C1 segment of cervical spinal cord (tissue), 14 donors: Measurements from ENCODE around the gene TMED10.
A peak's percentile ranks its signal among the peaks of the same experiment; 100 is the strongest.

Experiments
- DNase-seq, 14 donors: peaks; one replicate each; lab custom pipeline; 2025; lab: John Stamatoyannopoulos, UW

TMED10 gene

DNA sequence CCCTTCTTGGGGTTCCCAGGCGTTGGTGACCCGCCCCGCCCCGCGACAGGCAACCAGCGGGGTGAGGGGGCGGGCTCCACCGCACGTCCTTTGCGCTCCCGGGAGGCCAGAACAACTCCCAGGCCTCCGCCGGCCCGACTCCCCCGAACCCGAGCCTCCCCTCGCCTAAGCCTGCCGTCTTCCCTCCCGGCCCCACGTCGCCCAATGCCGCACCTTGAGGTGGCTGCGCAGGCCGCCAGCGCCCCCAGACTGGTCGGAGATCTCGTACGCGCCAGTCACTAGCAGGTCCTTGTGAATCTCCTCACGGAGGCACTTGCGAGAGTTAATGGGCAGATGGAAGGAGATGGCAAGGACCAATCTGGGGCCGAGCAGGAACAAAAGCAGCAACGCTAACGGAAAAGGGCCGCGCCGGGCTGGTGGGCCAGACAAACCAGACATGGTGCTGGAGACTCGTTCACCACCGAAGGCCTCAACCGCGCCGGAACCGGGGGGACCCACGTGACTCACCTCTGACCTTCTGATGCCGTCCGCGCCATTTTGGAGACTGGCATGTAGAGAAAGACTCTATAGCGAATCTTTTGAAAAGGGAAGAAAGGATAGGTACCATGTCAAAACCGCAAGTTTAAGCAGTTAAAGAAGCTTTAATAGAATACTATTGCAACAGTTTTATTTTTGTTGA, at the start of gene TMED10:
Gene TMED10, minus strand, starts transcription at position 471 of the 679 bp plus-strand sequence. Its CDS starts 33 bp downstream, at position 438.
- peak; percentile 52 to 92 (median 89) for DNase-seq

DNA sequence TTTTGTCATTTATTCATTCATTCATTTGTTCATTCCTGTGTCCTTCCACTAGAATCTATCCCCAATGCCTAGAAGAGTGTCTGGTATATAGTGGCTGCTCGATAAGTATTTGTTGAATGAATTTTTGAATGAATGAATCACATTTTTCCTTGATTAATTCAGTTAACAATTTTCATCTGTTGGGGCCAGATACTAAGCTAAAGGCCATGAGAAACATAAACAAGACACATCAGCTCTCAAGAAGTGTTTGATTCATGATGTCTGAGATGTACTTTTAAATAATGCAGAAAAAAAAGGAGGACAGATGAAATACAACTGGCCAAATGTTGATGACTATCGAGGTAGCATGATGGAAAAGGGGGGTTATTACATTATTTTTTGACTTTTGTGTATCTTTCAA, 48.1 kb upstream of the TMED10 start:
- DNase-seq = no peak

DNA sequence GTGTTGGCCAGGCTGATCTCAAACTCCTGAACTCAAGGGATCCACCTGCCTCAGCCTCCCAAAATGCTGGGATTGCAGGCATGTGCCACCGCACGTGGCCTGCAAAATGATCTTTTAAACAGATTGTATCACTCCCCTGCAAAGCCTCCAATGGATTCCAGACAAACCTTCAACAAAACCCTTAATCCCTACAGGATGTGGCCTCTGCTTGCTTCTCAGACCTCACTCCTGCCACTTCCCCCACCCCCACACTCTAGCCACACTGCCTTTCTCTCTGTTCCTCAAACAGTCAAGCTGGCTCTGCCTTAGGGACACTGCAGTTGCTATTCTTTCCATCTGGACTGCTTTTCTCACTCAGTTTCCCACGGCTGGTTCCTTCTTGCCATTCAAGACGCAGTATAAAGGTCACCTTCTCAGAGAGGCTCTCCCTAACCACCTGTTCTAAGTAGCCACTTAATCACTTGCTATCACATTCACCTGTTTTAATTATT, 47.3 kb upstream of the TMED10 start:
- peak in 6 of 14 donors; percentile 6 to 38 (median 18) for DNase-seq

GRCh38 chr14:75222208-75222701, 45.8 kb upstream of the TMED10 start:
- DNase-seq = peak in 2 of 14 donors; percentile 29 to 41

DNA sequence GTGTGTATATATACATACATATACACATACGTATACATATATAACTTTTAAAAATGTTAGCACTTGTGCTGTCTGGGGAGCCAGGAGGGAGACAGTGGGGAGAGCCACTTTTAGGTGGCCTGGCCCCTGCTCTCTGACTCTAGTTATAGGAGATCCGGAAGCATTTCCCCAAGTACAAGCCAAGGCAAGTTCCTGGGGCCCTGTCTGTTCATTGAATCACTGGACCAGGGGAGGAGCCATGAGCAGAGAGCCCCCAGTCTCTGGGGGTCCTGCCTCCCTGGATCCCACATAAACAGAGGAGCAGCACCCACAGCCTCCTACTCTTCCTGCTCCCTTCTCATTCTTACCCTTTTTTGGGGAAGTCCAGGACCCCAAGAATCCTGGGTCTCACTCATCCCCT, 45.4 kb upstream of the TMED10 start:
- DNase-seq = no peak

GRCh38 chr14:75220156-75220555, 43.7 kb upstream of the TMED10 start:
- no peak for DNase-seq

- DNase-seq = no peak
Measured at GRCh38 chr14:75217508-75218206, 41.2 kb upstream of the TMED10 start.

GRCh38 chr14:75216427-75217006, 40.1 kb upstream of the TMED10 start:
- DNase-seq = no peak

DNA sequence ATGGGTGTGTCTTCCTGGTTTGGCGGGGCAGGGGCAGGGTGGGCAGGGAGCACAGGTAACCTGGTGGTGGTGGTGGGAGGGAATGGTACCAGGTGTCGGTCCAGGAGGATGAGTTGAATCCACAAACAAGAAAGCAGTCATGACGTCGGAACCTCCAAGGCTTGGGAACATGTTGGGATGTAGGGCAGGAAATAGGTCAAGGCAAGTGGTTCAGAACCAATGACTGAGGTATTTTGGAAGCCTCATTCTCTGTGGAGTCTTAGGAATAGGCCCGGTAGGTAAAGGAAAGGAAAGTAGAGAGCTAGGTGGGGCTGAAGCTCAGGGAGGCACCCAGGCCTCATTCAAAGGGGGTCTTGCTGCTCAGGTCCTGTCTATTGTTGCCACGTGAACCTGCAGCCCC, 39.1 kb upstream of the TMED10 start:
- no peak for DNase-seq

DNA sequence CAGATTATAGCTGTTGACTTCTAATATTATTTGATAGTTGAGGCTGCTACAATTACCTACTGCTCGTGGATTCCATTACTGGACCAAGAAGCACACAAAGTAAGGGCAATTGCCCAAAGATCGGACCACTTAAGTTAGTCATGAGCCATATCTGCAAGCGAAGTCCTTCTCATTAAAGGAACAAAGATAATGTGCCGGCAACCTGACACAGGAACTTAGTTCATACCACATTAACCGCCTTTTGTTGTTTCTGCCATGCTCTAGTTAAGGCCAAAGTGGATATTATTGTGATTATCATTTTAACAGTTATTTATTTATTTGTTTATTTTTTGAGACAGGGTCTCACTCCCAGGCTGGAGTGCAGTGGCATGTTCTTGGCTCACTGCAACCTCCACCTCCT, 38.1 kb upstream of the TMED10 start:
- no peak for DNase-seq

DNA sequence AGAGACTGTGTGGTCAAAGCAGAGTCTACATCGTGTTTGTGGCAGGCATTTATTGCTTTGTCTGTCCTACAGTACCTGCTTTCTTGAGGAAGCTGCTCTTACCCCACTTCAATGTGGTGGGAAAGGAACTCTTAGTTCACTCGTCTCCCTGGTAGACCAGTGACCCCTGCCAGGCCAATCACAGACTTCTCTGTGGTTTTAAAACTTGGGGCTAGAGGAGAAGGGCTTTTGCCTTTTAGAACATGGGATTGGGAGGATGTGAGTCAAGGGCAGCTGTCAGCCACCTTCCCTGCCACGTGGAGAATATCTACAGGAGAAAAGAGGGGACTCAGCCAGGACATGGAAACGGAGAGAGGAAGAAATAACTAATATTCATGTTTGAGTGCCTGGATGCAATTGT, 36.8 kb upstream of the TMED10 start:
- DNase-seq = no peak

DNA sequence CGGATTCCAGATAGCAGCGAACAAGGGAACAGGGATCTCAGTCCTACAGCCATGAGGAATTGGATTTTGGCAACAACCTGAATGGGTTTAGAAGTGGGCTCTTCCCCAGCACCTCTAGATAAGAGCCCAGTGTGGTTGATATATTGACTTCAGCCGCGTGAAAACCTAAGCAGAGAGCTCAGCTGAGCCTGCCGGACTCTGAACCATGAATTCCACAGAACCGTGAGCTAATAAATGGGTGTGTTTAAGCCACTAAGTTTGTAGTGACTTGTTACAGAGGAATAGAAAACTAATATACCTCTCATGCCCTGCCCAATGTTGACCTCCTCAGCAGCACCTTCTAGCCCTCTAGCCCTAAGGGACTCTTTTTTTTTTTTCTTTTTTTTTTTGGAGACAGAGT, 32.4 kb upstream of the TMED10 start:
- DNase-seq = no peak

DNA sequence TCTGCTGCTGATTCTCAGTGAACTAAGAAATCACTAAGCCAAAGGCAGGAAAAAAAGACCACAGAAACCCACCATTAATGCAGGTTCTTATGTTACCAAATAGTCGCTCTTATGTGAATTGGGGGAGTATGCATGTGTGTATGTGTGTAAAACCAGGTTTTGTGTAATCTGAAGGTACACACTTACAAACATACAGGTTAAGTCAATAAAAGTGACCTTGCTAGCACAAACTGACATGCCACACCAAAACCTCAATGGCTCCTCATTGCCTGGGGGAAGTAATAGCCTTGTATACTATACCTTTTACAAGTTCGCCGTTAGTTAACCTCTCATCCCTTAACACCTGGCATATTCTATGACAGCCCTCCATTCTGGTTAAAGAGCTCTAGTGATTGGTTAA, 29.8 kb upstream of the TMED10 start:
- no peak for DNase-seq

DNA sequence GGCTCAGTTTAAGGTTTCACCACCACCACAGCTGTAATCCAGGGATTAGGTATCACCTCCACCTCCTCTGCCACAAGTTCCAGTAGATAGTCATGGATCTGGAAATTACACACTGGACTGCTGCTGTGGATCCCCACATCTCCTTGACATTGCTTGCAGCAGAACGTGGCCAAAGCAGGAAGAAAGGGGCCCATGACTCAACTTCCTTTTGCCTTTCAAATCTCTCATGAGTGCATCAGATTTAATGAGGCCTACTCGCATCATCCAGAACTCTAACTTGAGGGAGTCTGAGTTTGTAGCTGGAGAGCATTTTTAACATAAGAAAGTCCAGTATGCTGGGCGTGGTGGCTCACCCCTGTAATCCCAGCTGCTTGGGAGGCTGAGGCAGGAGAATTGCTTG, 29.2 kb upstream of the TMED10 start:
- no peak for DNase-seq

DNA sequence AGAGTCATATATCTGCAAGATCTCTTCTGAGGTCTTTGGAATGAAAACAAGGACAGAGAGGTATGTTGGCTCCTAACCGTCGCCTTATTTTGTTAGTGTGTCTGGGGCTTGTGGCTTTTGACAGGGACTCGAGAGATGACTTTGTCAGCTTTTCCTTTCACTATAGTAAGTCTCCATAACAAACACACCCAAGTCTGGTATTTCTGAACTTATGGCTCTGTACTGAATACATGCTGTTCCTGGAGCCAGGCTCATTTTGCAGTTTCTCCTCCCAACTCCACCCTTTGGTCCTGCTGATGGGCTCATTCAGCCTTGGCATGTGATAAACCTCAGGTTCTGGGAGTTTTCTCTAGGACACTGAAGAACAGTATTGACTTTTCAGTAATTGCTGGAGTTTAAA, 27.7 kb upstream of the TMED10 start:
- no peak for DNase-seq

GRCh38 chr14:75202657-75203056, 26.2 kb upstream of the TMED10 start:
- no peak for DNase-seq

GRCh38 chr14:75201087-75201486, 24.7 kb upstream of the TMED10 start:
- DNase-seq = no peak

GRCh38 chr14:75200451-75200850, 24.0 kb upstream of the TMED10 start:
- no peak for DNase-seq

DNA sequence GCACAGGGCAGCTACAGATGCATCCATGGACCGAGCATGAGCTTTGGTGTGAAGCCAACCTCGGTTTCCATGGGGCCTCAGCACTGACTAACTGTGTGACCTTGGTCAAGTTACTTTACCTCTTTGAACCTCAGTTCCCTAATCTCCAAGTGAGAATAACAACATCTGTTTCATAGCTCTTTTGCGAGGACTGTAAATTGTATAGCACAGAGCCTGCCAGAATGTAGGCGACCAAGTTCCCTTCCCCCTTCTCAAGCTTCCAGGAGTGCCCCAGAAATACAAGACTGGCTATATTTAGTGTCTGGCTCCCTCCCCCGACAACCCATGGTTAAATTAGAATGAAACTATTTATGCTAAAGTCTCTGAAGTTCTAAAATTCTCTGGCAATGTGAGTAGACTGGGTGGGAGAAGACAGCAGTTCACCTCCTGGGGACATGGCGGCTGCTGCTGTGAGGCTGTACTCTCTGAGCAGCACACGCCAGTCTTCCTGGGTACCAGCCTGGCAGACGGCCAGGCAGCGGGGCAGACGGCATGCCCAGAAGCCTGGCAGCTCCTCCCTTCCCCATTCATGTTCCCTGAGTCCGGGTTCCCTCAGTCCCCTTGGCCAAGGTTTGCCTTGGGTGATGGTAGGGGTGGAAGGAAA, 22.0 kb upstream of the TMED10 start:
- peak in 4 of 14 donors; percentile 6 to 47 (median 14) for DNase-seq

DNA sequence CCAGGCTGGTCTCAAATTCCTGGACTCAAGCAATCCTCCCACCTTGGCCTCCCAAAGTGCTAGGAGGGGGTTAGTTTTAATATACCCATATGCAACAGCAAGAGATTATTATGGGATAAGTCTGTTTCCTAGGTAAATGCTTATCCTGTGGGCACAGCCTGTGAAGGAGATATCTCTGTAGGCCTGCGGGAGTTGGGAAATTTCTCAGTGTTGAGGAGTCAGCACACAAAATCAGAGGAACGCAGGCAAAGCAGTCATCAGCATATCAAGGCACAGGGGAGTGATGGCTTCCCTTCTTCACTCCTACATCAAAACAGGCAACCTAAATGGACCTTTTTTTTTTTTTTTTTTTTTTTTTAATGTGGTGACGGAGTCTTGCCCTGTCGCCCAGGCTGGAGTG, 20.9 kb upstream of the TMED10 start:
- no peak for DNase-seq

DNA sequence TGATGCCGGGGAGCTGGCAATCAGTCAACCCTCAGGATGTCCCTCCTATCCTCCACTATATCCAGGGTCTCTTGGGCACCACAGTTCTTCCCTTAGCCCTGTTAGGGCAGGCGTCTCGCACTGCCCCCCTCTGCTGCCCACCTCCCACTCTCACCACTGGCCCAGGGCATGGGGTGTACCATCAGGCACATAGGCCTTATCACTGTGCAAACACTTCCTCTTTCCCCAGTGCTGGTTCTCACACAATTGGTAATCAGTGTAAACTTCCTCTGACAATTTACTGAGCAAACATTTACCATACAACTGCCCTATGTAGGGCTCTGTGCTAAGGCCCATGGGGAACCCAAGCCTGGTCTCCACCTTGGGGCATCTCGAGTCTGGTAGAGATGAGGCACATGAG, 20.1 kb upstream of the TMED10 start:
- DNase-seq = peak in 1 of 14 donors; percentile 6

GRCh38 chr14:75196064-75196463, 19.7 kb upstream of the TMED10 start:
- no peak for DNase-seq
